Keratinocyte (primary cell): ENCODE results near the gene CHIA. TPM values are rescaled to one million over a fixed set of nuclear protein-coding genes. Genes with fewer than 3 reads are reported as not detected.

ENCODE experiments used
- DNase-seq: peaks from one replicate; pipeline ENCODE4 v3.0.0-alpha.2; 2011; ENCODE audit warnings: low read depth, missing footprints, low spot score
- FAIRE-seq: peaks from 2 replicates; lab custom pipeline; 2011; peaks lifted over from hg19 to GRCh38; lab: Jason Lieb, UNC
- H2AFZ ChIP-seq: 2 replicates; pipeline ENCODE4 v1.6.0; 2012; ENCODE audit warnings: low read length, control low read depth, inconsistent platforms; ENCODE audit not compliant: control insufficient read depth
- H3K27ac ChIP-seq: 2 replicates; pipeline ENCODE4 v1.5.1; 2011; ENCODE audit warnings: low read length; ENCODE audit not compliant: control insufficient read depth, insufficient read depth
- H3K27me3 ChIP-seq: 3 replicates; pipeline ENCODE4 v1.6.0; 2011; ENCODE audit warnings: low read length; ENCODE audit not compliant: control insufficient read depth, insufficient read depth; ENCODE audit errors: extremely low read depth
- H3K36me3 ChIP-seq, 2 experiments: 2 replicates in 1 of 2; 3 replicates in 1 of 2; pipeline ENCODE4 v1.5.1; 2011; ENCODE audit warnings: low read length in 2 of 2, mild to moderate bottlenecking in 1 of 2; ENCODE audit not compliant: control insufficient read depth in 2 of 2, insufficient read depth in 2 of 2; ENCODE audit errors: extremely low read depth in 1 of 2
- H3K4me1 ChIP-seq: 3 replicates; pipeline ENCODE4 v1.5.1; 2011; ENCODE audit warnings: low read length; ENCODE audit not compliant: control insufficient read depth, insufficient read depth; ENCODE audit errors: extremely low read depth
- H3K4me2 ChIP-seq: 3 replicates; pipeline ENCODE4 v1.6.0; 2011; ENCODE audit warnings: low read depth, low read length; ENCODE audit not compliant: control insufficient read depth, insufficient read depth; ENCODE audit errors: extremely low read depth
- H3K4me3 ChIP-seq, 3 experiments: fragments of 200-600 bp in 1 of 3; sonication (generic) in 1 of 3; 2 replicates in 2 of 3; 3 replicates in 1 of 3; pipeline ENCODE4 v1.5.1; 2011 to 2016; ENCODE audit warnings: low read length in 3 of 3, mild to moderate bottlenecking in 3 of 3, control low read depth in 2 of 3, inconsistent platforms in 1 of 3, low read depth in 1 of 3, mixed read lengths in 1 of 3, mixed run types in 1 of 3, moderate library complexity in 1 of 3; ENCODE audit not compliant: control insufficient read depth in 2 of 3, insufficient read depth in 2 of 3; ENCODE audit errors: extremely low read depth in 1 of 3
- H3K79me2 ChIP-seq: 2 replicates; pipeline ENCODE4 v1.6.0; 2012; ENCODE audit warnings: low read length; ENCODE audit not compliant: control insufficient read depth, insufficient read depth
- H3K9ac ChIP-seq: 3 replicates; pipeline ENCODE4 v1.6.0; 2011; ENCODE audit warnings: low read length; ENCODE audit not compliant: control insufficient read depth, insufficient read depth; ENCODE audit errors: extremely low read depth
- H3K9me1 ChIP-seq: 3 replicates; pipeline ENCODE4 v1.6.0; 2011; ENCODE audit warnings: low read length; ENCODE audit not compliant: control insufficient read depth, insufficient read depth; ENCODE audit errors: extremely low read depth
- H3K9me3 ChIP-seq: 2 replicates; pipeline ENCODE4 v1.5.1; 2012; ENCODE audit warnings: low read depth, low read length; ENCODE audit not compliant: control insufficient read depth
- H4K20me1 ChIP-seq: 3 replicates; pipeline ENCODE4 v1.6.0; 2011; ENCODE audit warnings: low read length; ENCODE audit not compliant: control insufficient read depth, insufficient read depth; ENCODE audit errors: extremely low read depth
- CTCF ChIP-seq, 3 experiments: IDR thresholded peaks in 1 of 3; conservative IDR thresholded peaks in 1 of 3; optimal IDR thresholded peaks in 1 of 3; 2 replicates in 2 of 3; 3 replicates in 1 of 3; pipeline versions ENCODE3 to v1.5.1; 2011; ENCODE audit warnings: low read length in 3 of 3, mild to moderate bottlenecking in 3 of 3, moderate library complexity in 2 of 3, control low read depth in 1 of 3, inconsistent platforms in 1 of 3; ENCODE audit not compliant: insufficient read depth in 2 of 3; ENCODE audit errors: extremely low read depth in 1 of 3
- EZH2 ChIP-seq: IDR thresholded peaks from one replicate; pipeline ENCODE4 v1.6.1; 2012; ENCODE audit warnings: inconsistent platforms, mild to moderate bottlenecking, low read length, moderate library complexity
- dilution Hi-C: fragments of 300-500 bp; cut with MboI; formaldehyde crosslinking; loops from one replicate; pipeline ENCODE4 v1.7.0; 2020; ENCODE audit warnings: low sequenced_read_pairs; ENCODE audit not compliant: extremely low pct_ligation_motif_present
- polyA plus RNA-seq, 5 experiments: library from polyadenylated mRNA; depleted of rRNA in 3 of 5; stranded (reverse) in 3 of 5; stranded (forward) in 1 of 5; unstranded in 1 of 5; fragments of >200 nt; gene quantifications; 1 replicate in 1 of 5; 2 replicates in 3 of 5; 3 replicates in 1 of 5; pipeline versions ENCODE4 v1.2.1 to v1.2.3, GENCODE V29; 2011 to 2012; ENCODE audit warnings: missing spikeins in 2 of 5, low read depth in 1 of 5, low replicate concordance in 1 of 5

Gene CHIA
- polyA plus RNA-seq, 1 donor (not counting 4 experiments of a cell fraction or from before 2014, with no cell fraction given): not detected

GRCh38 chr1:111318523-111318922 lies 27.9 kb downstream of the CHIA start:
- no peak overlapping the region for H3K4me3 ChIP-seq
- H4K20me1 ChIP-seq: no peaks in the 10 kb centered on the region
- H3K27ac ChIP-seq: no peak overlapping the region
- H2AFZ ChIP-seq: no peak overlapping the region
- TF ChIP-seq EZH2 (no peak), CTCF (optimal IDR thresholded peaks at IDR 0.05 in 1 of 3, IDR thresholded peaks at IDR 0.05 in 1 of 3, conservative IDR thresholded peaks at IDR 0.05 in 1 of 3; ENCODE audit: extremely low read depth in 1 of 3, insufficient read depth in 2 of 3, low read length in 3 of 3) (no peak)
- H3K79me2 ChIP-seq: no peaks in the 10 kb centered on the region
- DNase-seq (no peak), FAIRE-seq (no peak)
- dilution Hi-C loops: no loop called here
- peaks cover 5% of the 10 kb centered on the region for H3K4me1 ChIP-seq
- no peaks in the 10 kb centered on the region for H3K36me3 ChIP-seq
- H3K9me1 ChIP-seq: no peaks in the 10 kb centered on the region
- no peak overlapping the region for H3K9ac ChIP-seq
- H3K9me3 ChIP-seq: no peaks in the 10 kb centered on the region
- peaks cover 10% of the 10 kb centered on the region for H3K27me3 ChIP-seq
- no peak overlapping the region for H3K4me2 ChIP-seq

DNA sequence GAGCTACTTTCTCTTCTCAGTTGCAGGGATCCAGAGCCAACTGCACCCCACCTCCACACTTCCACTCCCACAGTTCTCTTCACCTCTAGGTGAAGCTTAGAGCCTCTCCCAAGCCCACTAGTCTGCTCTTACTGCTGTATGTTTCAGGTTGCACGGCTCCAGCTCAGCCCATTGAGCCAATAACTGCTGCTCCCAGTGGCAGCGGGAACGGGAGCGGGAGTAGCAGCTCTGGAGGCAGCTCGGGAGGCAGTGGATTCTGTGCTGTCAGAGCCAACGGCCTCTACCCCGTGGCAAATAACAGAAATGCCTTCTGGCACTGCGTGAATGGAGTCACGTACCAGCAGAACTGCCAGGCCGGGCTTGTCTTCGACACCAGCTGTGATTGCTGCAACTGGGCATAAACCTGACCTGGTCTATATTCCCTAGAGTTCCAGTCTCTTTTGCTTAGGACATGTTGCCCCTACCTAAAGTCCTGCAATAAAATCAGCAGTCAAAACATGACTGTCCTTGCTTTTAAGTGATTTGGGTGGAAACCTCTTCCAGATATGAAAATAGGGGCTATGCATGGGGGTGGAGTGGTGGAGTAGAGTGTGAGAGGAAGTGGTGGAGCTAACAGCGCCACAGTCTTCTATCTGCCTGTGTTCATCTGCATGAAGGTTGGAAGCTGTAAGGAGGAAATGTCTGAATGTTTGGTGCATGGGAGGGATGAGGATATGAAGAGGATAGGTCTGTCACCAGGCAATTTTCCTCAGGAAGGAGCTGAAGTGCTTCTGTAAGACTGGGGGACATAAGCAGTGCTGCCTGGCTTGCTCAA lies 29.6 kb downstream of the CHIA start:
- DNase-seq (no peak), FAIRE-seq (no peak)
- Histone ChIP-seq H3K4me2 (no peak overlapping the region), H4K20me1 (no peaks in the 10 kb centered on the region), H2AFZ (no peak overlapping the region), H3K9me1 (no peaks in the 10 kb centered on the region), H3K79me2 (no peaks in the 10 kb centered on the region), H3K36me3 (no peaks in the 10 kb centered on the region), H3K4me3 (no peak overlapping the region), H3K9ac (no peak overlapping the region), H3K27me3 (peaks cover under 1% of the 10 kb centered on the region), H3K27ac (no peak overlapping the region), H3K9me3 (no peaks in the 10 kb centered on the region), H3K4me1 (peaks cover 7% of the 10 kb centered on the region)
- dilution Hi-C loops: no loop called here
- TF ChIP-seq EZH2 (no peak), CTCF (optimal IDR thresholded peaks at IDR 0.05 in 1 of 3, IDR thresholded peaks at IDR 0.05 in 1 of 3, conservative IDR thresholded peaks at IDR 0.05 in 1 of 3; ENCODE audit: extremely low read depth in 1 of 3, insufficient read depth in 2 of 3, low read length in 3 of 3) (no peak)
